Hepatocyte (in vitro differentiated cells): Measurements from ENCODE around the gene DAZ2. TPM values are rescaled to one million over a fixed set of nuclear protein-coding genes. Genes with fewer than 3 reads are reported as not detected.
"Not testable (repeated sequence)": the region's sequence is repeated elsewhere in the genome, so short reads cannot be mapped to it uniquely, and the experiment has no call there.

Experiments used
- DNase-seq: peaks from one replicate; pipeline ENCODE4 v3.0.0-alpha.2; 2016; ENCODE audit warnings: low spot score
- H2AFZ ChIP-seq: fragments of 200-600 bp; sonication (generic); 2 replicates; pipeline ENCODE4 v1.6.0; 2016; ENCODE audit warnings: antibody characterized with exemption, mild to moderate bottlenecking
- H3K27ac ChIP-seq: fragments of 200-600 bp; sonication (generic); 2 replicates; pipeline ENCODE4 v1.5.1; 2016; ENCODE audit warnings: mild to moderate bottlenecking
- H3K27me3 ChIP-seq: fragments of 200-600 bp; sonication (generic); 2 replicates; pipeline ENCODE4 v1.6.1; 2016
- H3K36me3 ChIP-seq: fragments of 200-600 bp; sonication (generic); replicated peaks from 2 replicates; pipeline ENCODE4 v1.5.1; 2016; ENCODE audit warnings: low read depth; ENCODE audit not compliant: insufficient read depth
- H3K4me1 ChIP-seq: fragments of 200-600 bp; sonication (generic); 2 replicates; pipeline ENCODE4 v1.5.1; 2016; ENCODE audit warnings: mild to moderate bottlenecking, moderate library complexity; ENCODE audit not compliant: insufficient read depth
- H3K4me2 ChIP-seq: fragments of 200-600 bp; sonication (generic); 2 replicates; pipeline ENCODE4 v1.6.0; 2016
- H3K4me3 ChIP-seq: fragments of 200-600 bp; sonication (generic); 2 replicates; pipeline ENCODE4 v1.5.1; 2016; ENCODE audit warnings: mild to moderate bottlenecking
- H3K79me2 ChIP-seq: fragments of 200-600 bp; sonication (generic); 2 replicates; pipeline ENCODE4 v1.6.0; 2017; ENCODE audit warnings: mild to moderate bottlenecking
- H3K9me2 ChIP-seq: fragments of 200-600 bp; sonication (generic); replicated peaks from 2 replicates; pipeline ENCODE4 v1.6.0; 2017; ENCODE audit warnings: mild to moderate bottlenecking; ENCODE audit not compliant: insufficient read depth
- H3K9me3 ChIP-seq: fragments of 200-600 bp; sonication (generic); 2 replicates; pipeline ENCODE4 v1.5.1; 2016; ENCODE audit warnings: low read depth, mild to moderate bottlenecking
- H4K20me1 ChIP-seq: fragments of 200-600 bp; sonication (generic); 2 replicates; pipeline ENCODE4 v1.6.0; 2016; ENCODE audit warnings: mild to moderate bottlenecking; ENCODE audit not compliant: insufficient read depth, poor library complexity, severe bottlenecking
- WGBS: methylation state at CpG from one replicate; pipeline ENCODE4 v1.1.6; 2016; ENCODE audit warnings: low lambda C conversion rate; ENCODE audit errors: missing lambda C conversion rate; 5-methylcytosine and 5-hydroxymethylcytosine counted together
- polyA plus RNA-seq: library from polyadenylated mRNA; unstranded; fragments of >200 nt; fragmentation: Nextera tagmentation; extraction: Ambion mirVana; gene quantifications from 2 replicates; pipeline ENCODE4 v1.2.1, GENCODE V29; 2016
- total RNA-seq: library from RNA; depleted of rRNA; stranded (reverse); fragments of >200 nt; gene quantifications from 2 replicates; pipeline ENCODE4 v1.2.3, GENCODE V29; 2014

Gene DAZ2
- total RNA-seq = not detected in 2 replicates
- not detected in 2 replicates for polyA plus RNA-seq

- not testable (repeated sequence) for H3K9me2 ChIP-seq, H3K9me3 ChIP-seq, H3K4me3 ChIP-seq, H2AFZ ChIP-seq, H3K4me1 ChIP-seq, H3K79me2 ChIP-seq, DNase-seq, H3K4me2 ChIP-seq, H3K27me3 ChIP-seq, H3K27ac ChIP-seq, H3K36me3 ChIP-seq, H4K20me1 ChIP-seq
- no CpG with 5 or more reads among the region's 23 CpGs for WGBS
Measured at GRCh38 chrY:23219233-23219632, at the start of gene DAZ2. Gene DAZ2 (plus strand): TSS chrY:23219533. CDS start chrY:23219741, 208 bp downstream.

GRCh38 chrY:23198908-23199307, 20.4 kb upstream of the DAZ2 start, which contains the start of gene DAZ1:
Gene DAZ1 (minus strand): TSS chrY:23199008. CDS start chrY:23198800, 208 bp downstream.
- not testable (repeated sequence) for H3K4me1 ChIP-seq, DNase-seq, H3K9me2 ChIP-seq, H3K36me3 ChIP-seq, H2AFZ ChIP-seq, H3K4me2 ChIP-seq, H3K27ac ChIP-seq, H3K4me3 ChIP-seq, H3K79me2 ChIP-seq, H4K20me1 ChIP-seq, H3K27me3 ChIP-seq, H3K9me3 ChIP-seq
- WGBS = no CpG with 5 or more reads among the region's 23 CpGs

- H2AFZ ChIP-seq, H3K4me1 ChIP-seq, H3K9me2 ChIP-seq, H3K36me3 ChIP-seq, H3K4me2 ChIP-seq, H3K9me3 ChIP-seq, H3K27ac ChIP-seq, H4K20me1 ChIP-seq, H3K4me3 ChIP-seq, H3K27me3 ChIP-seq, H3K79me2 ChIP-seq, DNase-seq: not testable (repeated sequence)
- WGBS = no CpG with 5 or more reads among the region's 4 CpGs
Measured at GRCh38 chrY:23207455-23207854, 11.9 kb upstream of the DAZ2 start.

GRCh38 chrY:23209802-23210495, 9.4 kb upstream of the DAZ2 start:
- H3K9me3 ChIP-seq, DNase-seq, H3K27ac ChIP-seq, H3K79me2 ChIP-seq, H3K9me2 ChIP-seq, H3K27me3 ChIP-seq, H2AFZ ChIP-seq, H3K36me3 ChIP-seq, H3K4me1 ChIP-seq, H4K20me1 ChIP-seq, H3K4me3 ChIP-seq, H3K4me2 ChIP-seq: not testable (repeated sequence)
- WGBS = no CpG with 5 or more reads among the region's 4 CpGs

GRCh38 chrY:23210681-23211080, 8.7 kb upstream of the DAZ2 start:
- H3K9me2 ChIP-seq, H3K27ac ChIP-seq, H3K36me3 ChIP-seq, H3K9me3 ChIP-seq, H3K27me3 ChIP-seq, H4K20me1 ChIP-seq, H2AFZ ChIP-seq, H3K4me3 ChIP-seq, H3K79me2 ChIP-seq, DNase-seq, H3K4me2 ChIP-seq, H3K4me1 ChIP-seq: not testable (repeated sequence)
- no CpG with 5 or more reads among the region's 4 CpGs for WGBS

Other genes with a start within 250 kb of the DAZ2 start
- not detected in 2 replicates for gene BPY2, start 235.3 kb upstream of the DAZ2 start, total RNA-seq
- not detected in 2 replicates for gene BPY2, start 235.3 kb upstream of the DAZ2 start, polyA plus RNA-seq
- gene DAZ1, start 20.5 kb upstream of the DAZ2 start, total RNA-seq = not detected in 2 replicates
- not detected in 2 replicates for gene DAZ1, start 20.5 kb upstream of the DAZ2 start, polyA plus RNA-seq